Measurements from ENCODE around the gene CADPS2.

Gene CADPS2

GRCh38 chr7:122463631-122464030 lies 422.6 kb downstream of the CADPS2 start:
- DNase-seq (ENCODE audit: low read depth in 4 of 4, low spot score in 1 of 4) = no peak

- no peak for DNase-seq (ENCODE audit: low read depth in 4 of 4, low spot score in 1 of 4)
Measured at GRCh38 chr7:122460936-122461335, 425.3 kb downstream of the CADPS2 start.

DNA sequence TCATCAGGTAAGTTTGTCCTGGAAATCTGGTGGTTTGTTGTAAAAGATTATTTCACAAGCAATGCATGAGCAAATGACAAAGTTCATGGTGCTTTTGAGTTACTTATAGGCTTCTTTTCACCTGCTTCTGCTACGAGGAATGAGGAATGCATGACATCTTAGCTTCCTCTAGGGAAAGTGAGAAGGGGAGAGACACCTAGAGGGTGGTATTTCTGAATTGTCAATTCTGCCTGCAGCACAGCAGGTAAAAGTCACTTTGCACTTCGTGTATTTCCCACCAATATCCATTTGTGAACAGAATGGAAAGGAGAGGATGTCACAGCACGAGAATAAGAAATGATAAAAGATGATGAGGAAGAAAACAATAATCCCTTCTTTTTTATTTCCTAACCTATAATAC lies 428.3 kb downstream of the CADPS2 start:
- DNase-seq (ENCODE audit: low read depth in 4 of 4, low spot score in 1 of 4) = no peak

GRCh38 chr7:122457325-122457724 lies 428.9 kb downstream of the CADPS2 start:
- DNase-seq (ENCODE audit: low read depth in 4 of 4, low spot score in 1 of 4) = no peak

DNA sequence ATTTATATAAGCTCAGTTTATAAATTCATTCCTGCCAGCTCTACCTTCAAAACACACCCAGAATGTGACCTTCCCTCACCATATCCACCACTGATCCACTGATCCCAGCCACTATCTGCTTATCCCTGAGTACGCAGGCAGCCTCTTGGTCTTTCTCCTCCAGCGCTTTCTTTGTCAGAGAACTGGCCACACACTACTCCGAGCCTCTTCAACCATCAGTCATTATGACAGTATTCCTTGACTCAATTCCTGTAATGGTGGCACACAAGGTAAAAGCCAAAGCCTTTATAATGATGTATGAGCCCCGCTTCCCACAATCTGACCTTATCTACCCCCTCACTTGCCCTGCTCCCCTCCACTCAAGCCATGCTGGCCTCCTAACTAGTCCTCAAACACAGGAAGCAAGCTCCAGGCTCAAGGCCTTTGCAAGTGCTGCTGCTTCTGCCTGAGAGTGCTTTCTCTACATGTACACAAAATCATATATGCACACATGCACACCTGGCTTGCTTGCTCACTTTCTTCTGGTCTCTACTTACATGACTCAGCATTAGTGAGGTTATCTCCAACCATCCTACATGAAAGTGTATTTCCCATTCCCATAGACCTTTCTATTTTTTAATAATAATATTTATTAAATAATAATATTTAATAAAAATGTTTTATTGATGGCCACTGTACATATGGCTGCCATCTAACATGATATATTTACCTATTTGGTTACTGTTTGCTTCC lies 431.3 kb downstream of the CADPS2 start:
- DNase-seq (ENCODE audit: low read depth in 4 of 4, low spot score in 1 of 4) = no peak

- DNase-seq (ENCODE audit: low read depth in 4 of 4, low spot score in 1 of 4) = no peak
Measured at GRCh38 chr7:122453432-122453831, 432.8 kb downstream of the CADPS2 start.

DNA sequence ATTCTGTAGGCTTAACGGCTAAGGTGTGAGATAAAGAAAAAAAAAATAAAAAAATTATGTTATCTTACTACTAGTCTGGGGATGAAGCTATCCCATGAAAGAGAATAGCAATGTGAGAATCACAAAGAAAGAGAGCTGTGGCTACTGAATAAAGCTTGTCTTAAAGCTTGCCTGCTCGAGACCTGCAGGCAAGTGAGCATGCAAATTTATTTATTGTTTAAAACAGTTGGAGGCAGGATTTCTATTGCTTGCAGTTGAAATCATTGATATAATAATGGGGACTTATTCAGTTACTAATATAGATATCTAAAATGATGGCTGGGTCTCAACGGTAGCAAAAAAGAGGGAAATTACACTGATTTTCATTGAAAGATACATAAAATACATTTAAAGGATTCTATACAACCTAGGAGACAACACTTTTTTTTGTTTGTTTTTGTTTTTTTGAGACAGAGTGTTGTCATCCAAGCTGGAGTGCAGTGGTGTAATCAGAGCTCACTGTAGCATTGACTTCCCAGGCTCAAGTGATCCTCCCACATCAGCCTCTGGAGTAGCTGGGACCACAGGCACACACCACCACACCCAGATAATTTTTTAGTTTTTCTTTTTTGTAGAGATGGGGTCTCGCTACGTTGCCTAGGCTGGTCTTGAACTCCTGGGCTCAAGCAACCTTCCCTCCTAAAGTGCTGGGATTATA lies 437.2 kb downstream of the CADPS2 start:
- no peak for DNase-seq (ENCODE audit: low read depth in 4 of 4, low spot score in 1 of 4)

DNA sequence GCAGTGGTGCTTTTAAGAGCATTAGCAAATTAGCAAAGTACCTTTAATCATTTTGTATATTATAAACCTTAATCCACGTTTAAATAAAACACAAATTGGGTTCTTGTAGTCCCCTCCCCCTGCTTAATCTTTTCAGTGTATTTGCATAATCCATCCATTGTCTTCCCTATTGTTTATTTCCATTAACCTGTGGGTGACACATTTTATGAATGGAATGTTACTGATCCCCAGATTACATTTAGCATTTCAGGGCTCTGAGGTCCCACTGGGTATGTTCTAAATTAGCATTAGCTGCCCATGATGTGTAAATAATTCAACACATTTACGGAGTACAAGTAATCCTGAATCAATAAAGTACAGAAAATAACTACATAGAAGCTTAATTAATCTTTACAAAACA lies 443.3 kb downstream of the CADPS2 start:
- no peak for DNase-seq (ENCODE audit: low read depth in 4 of 4, low spot score in 1 of 4)

- no peak for DNase-seq (ENCODE audit: low read depth in 4 of 4, low spot score in 1 of 4)
Measured at GRCh38 chr7:122438492-122438891, 447.8 kb downstream of the CADPS2 start.

DNA sequence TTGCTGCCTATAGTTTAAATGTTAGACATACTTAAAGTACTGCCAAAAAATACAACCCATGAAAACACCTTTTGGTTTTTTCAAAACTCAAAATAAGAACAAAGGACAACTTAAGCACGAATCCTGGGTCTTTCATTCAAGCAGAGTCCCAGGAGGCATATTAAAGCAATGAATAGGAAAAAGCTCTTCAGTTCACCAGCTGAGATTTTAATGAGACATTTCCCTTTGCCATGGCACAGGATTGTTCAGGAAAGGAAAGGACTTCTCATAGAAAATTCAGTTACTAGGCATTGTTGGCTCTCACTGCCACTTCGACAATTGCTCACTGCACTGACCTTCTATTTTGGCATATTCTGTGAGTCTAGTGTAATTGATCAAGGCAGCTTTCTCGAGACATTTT lies 448.3 kb downstream of the CADPS2 start:
- DNase-seq (ENCODE audit: low read depth in 4 of 4, low spot score in 1 of 4) = no peak

GRCh38 chr7:122433765-122434164 lies 452.5 kb downstream of the CADPS2 start:
- DNase-seq (ENCODE audit: low read depth in 4 of 4, low spot score in 1 of 4) = no peak

DNA sequence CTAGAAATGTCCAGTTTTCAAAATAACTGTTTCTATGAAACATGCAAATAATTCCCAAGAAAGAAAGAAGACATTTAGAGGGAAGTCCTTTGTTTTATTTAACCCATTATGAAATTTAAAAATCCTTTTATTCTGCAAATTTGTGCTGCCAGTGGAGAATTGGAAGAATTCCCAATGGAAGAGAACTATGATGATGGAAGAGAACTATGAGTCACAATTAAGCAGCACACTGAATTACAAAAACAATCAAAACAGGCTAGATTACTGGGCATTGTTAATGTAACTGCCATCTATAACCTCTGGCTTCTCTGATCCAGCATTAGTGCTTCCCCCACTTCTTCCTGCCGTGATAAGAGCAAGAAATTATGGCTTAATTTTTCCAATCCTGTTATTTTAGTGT lies 455.6 kb downstream of the CADPS2 start:
- no peak for DNase-seq (ENCODE audit: low read depth in 4 of 4, low spot score in 1 of 4)

DNA sequence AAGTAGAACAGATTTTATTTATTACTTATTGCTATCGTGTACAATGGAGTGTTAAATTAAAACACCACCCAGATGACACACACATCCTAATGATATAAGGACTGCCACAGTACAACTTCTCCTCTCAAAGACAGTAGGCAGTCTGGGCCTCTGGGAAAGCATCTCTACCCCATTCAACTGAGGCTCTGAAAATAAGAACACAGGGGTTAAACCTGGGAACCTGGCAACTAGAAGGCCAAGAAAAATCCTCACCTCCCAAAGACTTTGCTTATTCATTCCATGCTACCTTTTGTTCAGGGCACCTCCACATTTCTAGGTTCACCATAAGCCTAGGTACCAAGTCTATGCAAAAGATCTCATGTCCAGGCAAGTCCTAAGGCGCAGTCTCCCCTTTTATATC lies 456.3 kb downstream of the CADPS2 start:
- DNase-seq (ENCODE audit: low read depth in 4 of 4, low spot score in 1 of 4) = no peak

- DNase-seq (ENCODE audit: low read depth in 4 of 4, low spot score in 1 of 4) = no peak
Measured at GRCh38 chr7:122425731-122426130, 460.5 kb downstream of the CADPS2 start.

DNA sequence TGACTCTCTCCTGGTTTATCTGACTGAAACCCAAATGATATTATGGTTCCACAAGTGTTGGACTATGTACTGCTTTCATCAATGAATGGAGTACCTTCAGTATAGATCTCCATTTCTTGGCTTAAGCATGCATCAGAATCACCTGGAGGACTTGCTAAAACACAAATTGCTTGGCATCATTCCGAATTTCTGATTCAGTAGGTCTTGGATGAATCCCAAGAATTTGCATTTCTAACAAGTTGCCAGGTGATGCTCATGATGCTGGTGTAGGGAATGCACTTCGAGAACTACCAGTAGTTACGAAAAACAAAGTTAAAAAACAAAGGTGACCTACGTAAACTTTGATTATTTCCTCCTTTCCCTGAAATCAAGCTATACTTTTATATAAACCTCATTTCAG lies 462.7 kb downstream of the CADPS2 start:
- no peak for DNase-seq (ENCODE audit: low read depth in 4 of 4, low spot score in 1 of 4)

DNA sequence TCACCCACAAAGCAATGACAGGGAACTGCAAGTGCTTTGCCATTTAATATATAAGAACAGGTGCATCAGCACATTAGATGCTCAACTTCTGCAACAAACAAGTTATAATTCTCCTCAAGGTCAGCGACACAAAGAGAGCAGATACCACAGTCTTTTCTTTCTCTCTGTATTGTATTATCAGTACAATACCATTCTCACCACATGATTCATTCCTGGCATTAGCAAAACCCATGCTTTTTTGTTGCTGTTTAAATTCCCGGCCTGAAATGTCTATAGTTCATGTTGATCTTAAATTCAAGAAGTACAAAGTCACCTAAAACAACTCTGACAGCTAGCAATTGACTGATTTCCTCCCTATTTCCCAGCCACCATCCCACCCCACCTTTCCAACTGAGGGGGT lies 469.9 kb downstream of the CADPS2 start:
- DNase-seq (ENCODE audit: low read depth in 4 of 4, low spot score in 1 of 4) = no peak

DNA sequence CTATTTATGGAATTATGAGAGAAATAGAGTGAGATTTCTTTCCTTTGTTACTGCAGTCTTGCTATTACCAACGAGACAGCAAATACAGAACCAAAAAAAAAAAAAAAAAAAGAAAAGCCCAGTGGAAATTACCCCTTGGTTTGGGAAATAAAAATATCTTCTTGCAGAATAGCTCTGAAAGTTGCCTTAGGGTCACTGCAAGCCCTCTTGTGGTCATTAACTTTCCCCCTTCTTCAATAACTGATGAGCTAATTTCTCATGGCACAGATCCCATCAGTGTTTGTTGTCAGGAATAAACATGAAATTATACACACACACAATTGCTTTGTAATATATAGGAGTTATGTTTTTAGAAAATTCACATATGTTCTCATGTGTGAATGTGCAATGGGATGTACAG lies 470.8 kb downstream of the CADPS2 start:
- DNase-seq (ENCODE audit: low read depth in 4 of 4, low spot score in 1 of 4) = no peak

GRCh38 chr7:122413339-122413738 lies 472.9 kb downstream of the CADPS2 start:
- DNase-seq (ENCODE audit: low read depth in 4 of 4, low spot score in 1 of 4) = no peak

DNA sequence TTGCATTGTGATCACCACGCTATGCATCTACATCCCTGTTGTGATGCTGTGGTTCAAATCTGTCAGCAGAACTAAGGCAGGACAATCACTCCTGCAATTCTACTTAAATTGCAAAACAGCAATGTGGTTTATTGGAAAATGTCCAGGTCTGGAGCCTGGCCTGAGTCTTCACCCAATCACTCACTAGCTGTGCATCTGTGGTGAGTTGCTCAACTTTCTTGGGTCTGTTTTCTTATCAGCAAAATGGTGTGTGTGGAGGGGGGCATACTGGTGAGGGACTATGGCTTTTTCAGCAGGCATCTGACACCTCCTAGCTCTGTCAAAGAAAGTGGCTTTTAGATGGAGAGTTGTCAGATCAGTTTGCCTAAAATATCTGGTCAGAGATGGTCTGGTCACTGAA lies 473.4 kb downstream of the CADPS2 start:
- no peak for DNase-seq (ENCODE audit: low read depth in 4 of 4, low spot score in 1 of 4)

DNA sequence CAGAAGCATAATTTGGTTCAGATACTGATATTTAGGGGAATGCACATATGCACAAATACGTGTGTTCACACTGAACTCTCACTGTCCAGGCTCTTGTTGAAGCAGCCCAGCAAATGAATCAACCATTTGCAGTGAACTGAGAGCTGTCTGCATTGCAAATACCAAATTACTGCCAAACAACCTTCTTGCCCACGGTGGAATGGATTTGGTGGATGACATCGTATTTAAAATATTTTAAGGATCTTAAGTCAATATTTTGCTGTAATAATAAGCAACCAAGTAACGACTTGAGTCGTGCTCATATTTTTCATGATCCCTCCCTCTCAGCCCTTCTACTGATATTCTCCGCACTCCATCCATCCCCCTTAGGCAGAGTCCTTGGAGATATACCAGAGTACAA lies 473.8 kb downstream of the CADPS2 start:
- no peak for DNase-seq (ENCODE audit: low read depth in 4 of 4, low spot score in 1 of 4)

DNA sequence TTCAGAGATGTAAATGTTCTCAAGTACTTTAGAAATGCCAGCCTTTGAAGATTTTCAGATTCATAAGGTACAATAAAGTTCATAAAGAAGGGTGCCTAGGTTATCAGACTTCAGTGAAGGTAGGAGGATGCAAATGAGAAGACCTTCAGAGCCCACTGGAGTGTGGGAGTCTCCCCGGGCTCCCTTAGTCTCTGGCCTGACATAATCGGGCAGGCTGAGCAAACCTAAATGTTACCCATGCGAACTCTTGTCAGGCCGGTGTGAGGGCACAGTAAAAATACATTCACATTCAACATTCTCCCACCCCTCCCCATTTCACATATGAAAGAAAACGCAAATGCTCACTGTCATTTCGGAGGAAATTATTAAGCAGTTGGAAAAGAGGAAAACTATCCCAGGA lies 479.1 kb downstream of the CADPS2 start:
- no peak for DNase-seq (ENCODE audit: low read depth in 4 of 4, low spot score in 1 of 4)

DNA sequence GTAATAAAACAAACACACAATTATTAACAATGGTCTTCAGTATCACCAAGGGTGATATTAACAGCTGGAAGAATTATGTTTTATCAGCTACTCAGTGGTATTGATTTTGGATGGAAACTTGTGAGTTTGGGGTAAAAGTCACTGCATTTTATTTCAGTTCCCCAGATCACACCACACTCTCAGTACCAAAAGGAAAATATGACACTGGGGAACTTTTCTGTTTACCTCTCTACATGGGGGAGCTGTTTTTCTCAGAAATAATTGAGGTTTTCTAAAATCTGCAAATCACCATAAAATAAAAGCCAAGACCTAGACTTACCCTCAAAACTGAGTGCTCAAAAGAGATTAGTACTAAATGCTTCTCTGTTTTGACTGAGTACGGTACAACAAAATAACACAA lies 483.1 kb downstream of the CADPS2 start:
- DNase-seq (ENCODE audit: low read depth in 4 of 4, low spot score in 1 of 4) = no peak

GRCh38 chr7:122402235-122402634 lies 484.0 kb downstream of the CADPS2 start:
- no peak for DNase-seq (ENCODE audit: low read depth in 4 of 4, low spot score in 1 of 4)
